Fibroblast of skin of right quadriceps (primary cell): ENCODE measurements around the gene PDSS2.
"Not testable (repeated sequence)": the region's sequence is repeated elsewhere in the genome, so short reads cannot be mapped to it uniquely, and the experiment has no call there.

ENCODE experiments used
- DNase-seq: peaks from one replicate; pipeline ENCODE4 v3.0.0-alpha.2; 2013

PDSS2 gene

DNA sequence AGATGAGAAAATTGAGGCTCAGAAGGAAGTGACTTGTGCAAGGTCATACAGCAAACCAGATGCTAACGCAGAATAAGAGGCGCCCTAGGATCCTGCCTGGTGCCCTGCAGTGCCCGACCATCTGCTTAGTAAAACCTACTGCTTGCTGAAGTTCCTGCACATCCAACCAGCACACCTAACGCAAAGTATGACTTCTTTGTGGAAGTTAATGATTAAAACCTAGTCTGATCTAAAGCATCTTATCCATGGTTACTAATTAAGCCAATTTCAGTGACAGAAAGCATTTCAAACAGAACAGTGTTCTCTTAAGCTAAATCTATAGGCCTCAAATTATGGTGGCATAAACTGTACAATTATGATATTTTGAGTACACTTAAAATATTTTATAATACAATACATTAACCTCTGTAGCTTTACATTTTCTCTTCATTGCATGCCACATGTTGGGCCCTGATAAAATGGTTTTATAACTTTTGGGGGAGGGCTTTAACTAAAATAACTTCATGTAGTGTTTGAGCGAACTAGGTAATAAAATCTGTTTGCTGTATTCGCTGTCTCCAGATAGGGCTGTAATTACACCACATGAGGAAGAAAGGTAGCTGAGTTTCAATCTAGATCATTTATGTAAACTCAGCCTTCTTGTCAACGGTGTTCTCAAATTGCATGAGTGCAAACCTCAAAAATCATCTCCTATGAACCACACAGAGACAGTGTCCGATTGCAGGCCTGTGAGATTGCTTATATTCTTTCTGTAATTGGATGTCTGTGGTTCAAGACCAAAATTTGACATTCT, 306.5 kb downstream of the PDSS2 start:
- peak; percentile 28 for DNase-seq

- no peak for DNase-seq
These were observed 314.7 kb downstream of the PDSS2 start for GRCh38 chr6:107144666-107145065.

DNA sequence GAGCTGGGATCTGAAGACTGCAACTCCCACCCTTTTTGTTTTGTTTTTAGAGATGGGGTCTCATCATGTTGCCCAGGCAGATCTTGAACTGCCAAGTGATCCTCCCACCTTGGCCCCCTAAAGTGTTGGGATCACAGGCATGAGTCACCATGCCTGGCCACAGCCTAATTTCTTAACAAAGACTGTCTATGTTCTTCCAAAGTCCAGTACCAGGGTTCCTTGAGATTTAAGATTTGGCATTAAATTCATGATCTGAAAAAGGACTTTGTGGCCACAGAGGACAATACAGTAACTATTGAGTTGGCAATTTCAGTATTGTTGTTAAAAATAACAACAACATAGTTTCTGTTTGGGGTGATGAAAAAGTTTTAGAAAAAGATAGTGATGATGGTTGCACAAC, 315.4 kb downstream of the PDSS2 start:
- DNase-seq: no peak

GRCh38 chr6:107140581-107140980, 318.8 kb downstream of the PDSS2 start:
- DNase-seq: no peak

- not testable (repeated sequence) for DNase-seq
These were observed 323.0 kb downstream of the PDSS2 start for GRCh38 chr6:107136324-107136723.

DNA sequence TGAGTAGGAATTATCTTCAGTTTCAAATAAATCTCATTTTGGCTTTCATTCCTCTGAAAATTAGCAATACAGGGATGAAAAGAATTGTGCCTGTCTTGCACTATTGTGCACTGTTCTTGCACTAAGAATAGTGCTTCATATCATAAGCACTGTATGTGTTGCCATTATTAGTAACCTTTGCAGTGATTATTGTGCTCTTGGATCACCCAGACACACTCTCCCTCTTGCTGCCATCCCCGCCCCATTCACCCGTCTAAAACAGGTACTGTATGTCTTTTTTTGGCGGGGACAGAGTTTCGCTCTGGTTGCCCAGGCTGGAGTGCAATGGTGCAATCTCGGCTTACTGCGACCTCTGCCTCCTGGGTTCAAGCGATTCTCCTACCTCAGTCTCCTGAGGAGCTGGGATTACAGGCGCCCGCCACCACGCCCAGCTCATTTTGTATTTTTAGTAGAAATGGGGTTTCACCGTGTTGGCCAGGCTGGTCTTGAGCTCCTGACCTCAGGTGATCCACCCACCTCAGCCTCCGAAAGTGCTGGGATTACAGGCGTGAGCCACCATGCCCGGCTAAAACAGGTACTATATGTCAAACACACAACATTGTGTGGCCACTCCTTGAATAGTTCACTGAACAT, 324.2 kb downstream of the PDSS2 start:
- DNase-seq: not testable (repeated sequence)

- DNase-seq: peak; percentile 28
These were observed 326.9 kb downstream of the PDSS2 start for GRCh38 chr6:107132330-107132954.

- DNase-seq: no peak
These were observed 329.9 kb downstream of the PDSS2 start for GRCh38 chr6:107129370-107129925.

- peak; percentile 7 for DNase-seq
These were observed 330.8 kb downstream of the PDSS2 start for GRCh38 chr6:107128577-107128976.

DNA sequence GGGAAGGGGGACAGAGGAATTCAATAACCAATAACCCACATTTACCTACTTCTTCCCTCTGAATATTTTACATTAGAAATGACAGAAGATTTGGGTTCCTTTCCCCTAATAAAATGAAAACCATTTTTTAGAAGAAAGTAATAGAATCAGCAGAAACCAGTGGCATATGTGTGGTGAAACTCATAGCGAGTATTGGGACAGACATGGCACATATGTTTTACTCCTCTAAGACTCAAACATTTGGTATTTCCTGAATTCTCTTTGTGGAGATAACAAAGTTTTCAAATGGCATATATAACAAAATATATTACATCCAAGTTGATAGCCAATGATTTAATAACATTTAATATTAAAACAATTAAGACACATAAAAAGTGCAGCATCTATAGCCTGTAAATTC, 331.2 kb downstream of the PDSS2 start:
- DNase-seq: peak; percentile 54

- DNase-seq: no peak
These were observed 333.6 kb downstream of the PDSS2 start for GRCh38 chr6:107125771-107126170.

DNA sequence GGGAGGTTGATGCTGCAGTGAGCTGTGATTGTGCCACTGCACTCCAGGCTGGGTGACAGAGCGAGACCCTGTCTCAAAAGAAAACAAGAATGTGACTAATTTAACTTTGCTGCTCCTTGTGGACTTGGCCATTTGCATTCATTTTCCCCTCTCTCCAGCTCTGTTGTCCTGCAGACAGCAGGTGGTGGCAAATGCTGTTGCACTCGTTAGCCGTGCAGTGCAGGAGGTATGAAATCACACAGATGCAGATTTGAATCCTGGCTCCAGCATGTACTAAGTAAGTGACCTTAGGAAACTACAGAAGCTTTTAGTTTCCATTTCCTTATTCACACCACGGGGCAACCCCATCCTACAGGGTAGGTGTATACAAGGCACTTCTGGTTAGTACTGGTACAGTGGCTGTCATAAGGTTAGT, 334.4 kb downstream of the PDSS2 start:
- DNase-seq: no peak

- DNase-seq: no peak
These were observed 335.9 kb downstream of the PDSS2 start for GRCh38 chr6:107123501-107123900.

- peak; percentile 28 for DNase-seq
These were observed 336.6 kb downstream of the PDSS2 start for GRCh38 chr6:107122748-107123147.

DNA sequence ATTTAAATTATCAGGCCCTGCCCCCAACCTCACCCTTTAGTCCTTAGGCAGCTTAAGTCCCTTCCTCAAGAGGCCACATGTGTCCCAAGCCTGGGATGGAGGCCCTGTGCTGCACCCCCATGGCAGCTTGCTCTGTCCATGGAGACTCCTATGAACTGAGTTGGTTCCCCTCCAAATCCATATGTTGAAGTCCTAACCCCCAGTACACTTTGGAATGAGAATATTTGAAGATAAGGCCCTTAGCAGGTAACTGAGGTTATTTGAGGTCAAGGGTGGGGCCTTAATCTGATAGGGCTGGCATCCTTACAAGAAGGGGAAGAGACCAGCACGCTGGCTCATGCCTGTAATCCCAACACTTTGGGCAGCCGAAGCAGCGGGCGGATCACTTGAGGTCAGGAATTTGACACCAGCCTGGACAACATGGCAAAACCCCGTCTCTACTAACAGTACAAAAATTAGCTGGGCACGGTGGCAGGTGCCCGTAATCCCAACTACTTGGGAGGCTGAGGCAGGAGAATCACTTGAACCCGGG, 337.3 kb downstream of the PDSS2 start:
- no peak for DNase-seq

- no peak for DNase-seq
These were observed 338.1 kb downstream of the PDSS2 start for GRCh38 chr6:107121266-107121665.

- no peak for DNase-seq
These were observed 339.0 kb downstream of the PDSS2 start for GRCh38 chr6:107120404-107120803.

GRCh38 chr6:107118976-107119375, 340.4 kb downstream of the PDSS2 start:
- DNase-seq: peak; percentile 17

DNA sequence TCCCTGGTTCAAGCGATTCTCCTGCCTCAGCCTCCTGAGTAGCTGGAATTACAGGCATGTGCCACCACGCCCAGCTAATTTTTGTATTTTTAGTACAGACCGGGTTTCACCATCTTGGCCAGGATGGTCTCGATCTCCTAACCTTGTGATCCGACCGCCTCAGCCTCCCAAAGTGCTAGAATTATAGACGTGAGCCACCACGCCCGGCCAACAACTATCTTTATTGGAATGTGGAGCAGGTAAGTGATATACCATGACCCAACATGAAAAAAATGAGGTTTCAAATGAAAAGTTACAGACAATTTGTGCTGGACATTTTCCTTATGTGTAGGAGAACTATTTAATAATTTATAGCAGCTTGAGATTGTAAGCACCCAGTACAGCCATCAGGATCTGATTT, 340.8 kb downstream of the PDSS2 start:
- not testable (repeated sequence) for DNase-seq

DNA sequence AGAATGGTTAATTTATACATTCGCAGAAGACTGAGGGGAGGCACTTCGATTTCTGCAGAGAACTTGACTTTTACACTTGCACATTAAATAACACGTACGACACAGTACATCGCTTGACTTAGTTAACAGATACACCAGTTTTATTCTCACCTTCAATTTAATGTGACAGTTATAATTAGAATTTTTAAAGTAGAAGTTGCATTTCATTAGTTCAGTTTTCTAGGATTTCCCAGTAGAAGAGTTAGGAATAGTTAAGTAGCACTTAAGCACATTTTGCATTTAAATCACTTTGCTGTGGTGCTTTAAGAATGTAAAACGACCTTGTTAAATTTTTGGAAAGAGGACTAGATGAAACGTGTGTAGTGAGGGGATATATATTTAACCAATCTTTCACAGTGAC, 342.4 kb downstream of the PDSS2 start:
- no peak for DNase-seq

DNA sequence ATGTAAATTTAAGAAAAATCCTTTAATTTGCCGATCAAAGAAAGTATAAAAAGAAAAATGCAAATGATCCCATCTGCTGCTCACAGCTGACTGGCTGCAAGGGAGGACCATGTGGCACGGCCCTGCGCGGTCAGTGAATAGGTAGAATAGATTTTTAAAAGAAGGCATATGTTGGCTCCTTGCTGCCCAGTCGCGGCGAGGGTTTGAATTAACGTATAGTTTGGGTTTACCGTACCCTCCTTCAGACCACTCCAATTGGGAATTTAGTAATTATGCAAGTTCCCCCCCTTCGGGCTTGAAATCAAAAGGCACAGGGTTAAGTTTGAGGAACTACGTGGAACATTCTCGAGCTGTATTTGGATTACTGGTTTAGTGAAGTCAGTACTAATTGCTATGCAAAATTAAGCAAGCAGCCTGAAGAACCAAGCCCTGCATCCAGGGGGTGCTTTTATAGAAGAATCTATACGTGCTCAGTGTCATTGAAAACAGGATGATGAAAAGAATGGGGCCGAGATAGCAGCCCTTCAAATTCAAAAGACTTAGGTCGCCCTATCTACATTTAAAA, 343.0 kb downstream of the PDSS2 start:
- peak; percentile 29 for DNase-seq

DNA sequence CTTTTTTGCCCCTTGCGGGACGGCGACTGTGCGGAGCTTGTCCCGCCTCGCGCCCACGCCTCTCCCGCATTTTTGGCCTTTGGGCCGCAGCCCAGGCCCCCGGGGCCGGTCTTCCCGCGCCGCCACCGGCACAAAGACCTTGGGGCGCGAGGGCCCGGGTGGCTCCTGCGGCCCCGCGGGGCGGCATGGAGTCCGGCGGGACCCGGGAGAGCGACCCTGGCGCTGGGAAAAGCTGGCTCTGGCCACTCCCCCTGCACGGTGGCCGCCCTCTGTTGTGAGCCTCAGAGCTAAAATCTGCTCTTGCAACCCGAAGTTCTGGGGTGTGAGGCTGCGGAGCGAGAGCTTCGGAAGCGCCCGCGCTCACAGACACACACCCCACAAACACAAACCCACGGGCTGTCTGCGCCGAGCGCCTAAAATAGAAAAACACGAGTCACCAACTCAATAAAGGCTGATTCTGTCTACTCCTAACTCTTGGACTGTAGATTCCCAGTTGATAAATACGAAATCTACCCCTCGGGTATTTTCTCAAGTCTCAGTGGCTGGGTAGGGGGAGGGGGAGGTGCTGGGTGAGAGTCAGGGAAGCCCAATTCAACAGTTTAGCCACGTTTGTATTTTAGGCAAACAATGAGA, 343.6 kb downstream of the PDSS2 start:
- peak; percentile 45 for DNase-seq
